PC-3 (cell line): ENCODE measurements around the gene B4GALNT1.

Experiments
- CTCF ChIP-seq: fragments of 300-600 bp; sonication (generic); conservative IDR thresholded peaks from 2 replicates; pipeline ENCODE4 v1.5.1; 2017; ENCODE audit warnings: antibody characterized with exemption, low read depth, mild to moderate bottlenecking, low read length
- EZH2 ChIP-seq: fragments of 300-600 bp; sonication (generic); IDR thresholded peaks from one replicate; pipeline ENCODE4 v1.6.1; 2017; ENCODE audit warnings: antibody characterized with exemption, mild to moderate bottlenecking, low read length; ENCODE audit not compliant: unreplicated experiment
- EZH2phosphoT487 ChIP-seq: fragments of 300-600 bp; sonication (generic); IDR thresholded peaks from 2 replicates; pipeline ENCODE4 v1.6.1; 2018; ENCODE audit warnings: mild to moderate bottlenecking, antibody characterized with exemption, low read length, borderline replicate concordance

- TF ChIP-seq CTCF (no peak), EZH2 (no peak), EZH2phosphoT487 (no peak)
Measured at GRCh38 chr12:57629897-57630471, 3.0 kb downstream of the B4GALNT1 start.
